Stimulated activated CD8-positive, alpha-beta memory T cell treated with anti-CD3 and anti-CD28 coated beads, Interleukin-4, amount 100 ng/mL, for 4 hours (primary cell): Measurements from ENCODE around the gene ZNF679.
"Not testable (repeated sequence)": the region's sequence is repeated elsewhere in the genome, so short reads cannot be mapped to it uniquely, and the experiment has no call there.

Experiments used
- DNase-seq, 2 donors: peaks; one replicate each; pipeline ENCODE4 v3.0.0-alpha.2; 2020; ENCODE audit warnings: low read depth in 2 of 2, low spot score in 1 of 2

The ZNF679 gene

GRCh38 chr7:64308016-64308270 is 79.7 kb downstream of the ZNF679 start:
- no peak for DNase-seq

GRCh38 chr7:64310426-64310825 is 82.2 kb downstream of the ZNF679 start:
- DNase-seq = no peak

- no peak for DNase-seq
Observed at GRCh38 chr7:64312826-64313225, 84.6 kb downstream of the ZNF679 start.

- DNase-seq = peak; percentile 71 to 73
Observed at GRCh38 chr7:64313740-64314491, 85.6 kb downstream of the ZNF679 start, which contains the start of gene ZNF736. Gene ZNF736 (plus strand): TSS chr7:64313961. CDS start chr7:64314151, 190 bp downstream.

- no peak for DNase-seq
Observed at GRCh38 chr7:64314566-64314965, 86.3 kb downstream of the ZNF679 start.

- DNase-seq = not testable (repeated sequence)
Observed at GRCh38 chr7:64316031-64316742, 87.9 kb downstream of the ZNF679 start.
